GM06990 (cell line): ENCODE data around the gene CDC5L.

Experiments used
- DNase-seq: peaks from one replicate; pipeline ENCODE4 v3.0.0-alpha.2; 2011; ENCODE audit not compliant: insufficient read length; ENCODE audit errors: extremely low read depth
- H3K27me3 ChIP-seq: replicated peaks from 2 replicates; pipeline ENCODE4 v1.6.0; 2011; ENCODE audit warnings: low read length; ENCODE audit not compliant: control insufficient read depth, insufficient read depth
- H3K36me3 ChIP-seq: 2 replicates; pipeline ENCODE4 v1.5.1; 2011; ENCODE audit warnings: low read length; ENCODE audit not compliant: control insufficient read depth, insufficient read depth
- H3K4me3 ChIP-seq: replicated peaks from 2 replicates; pipeline ENCODE4 v1.5.1; 2011; ENCODE audit warnings: low read depth, mild to moderate bottlenecking, control low read depth, low read length
- TF ChIP-seq, protein P1 (sequence below): IDR thresholded peaks from 2 replicates; pipeline ENCODE4 v1.5.1; 2011; ENCODE audit warnings: low read length, control low read depth, mild to moderate bottlenecking, inconsistent platforms; ENCODE audit not compliant: insufficient read depth, poor library complexity, severe bottlenecking

The CDC5L gene

DNA sequence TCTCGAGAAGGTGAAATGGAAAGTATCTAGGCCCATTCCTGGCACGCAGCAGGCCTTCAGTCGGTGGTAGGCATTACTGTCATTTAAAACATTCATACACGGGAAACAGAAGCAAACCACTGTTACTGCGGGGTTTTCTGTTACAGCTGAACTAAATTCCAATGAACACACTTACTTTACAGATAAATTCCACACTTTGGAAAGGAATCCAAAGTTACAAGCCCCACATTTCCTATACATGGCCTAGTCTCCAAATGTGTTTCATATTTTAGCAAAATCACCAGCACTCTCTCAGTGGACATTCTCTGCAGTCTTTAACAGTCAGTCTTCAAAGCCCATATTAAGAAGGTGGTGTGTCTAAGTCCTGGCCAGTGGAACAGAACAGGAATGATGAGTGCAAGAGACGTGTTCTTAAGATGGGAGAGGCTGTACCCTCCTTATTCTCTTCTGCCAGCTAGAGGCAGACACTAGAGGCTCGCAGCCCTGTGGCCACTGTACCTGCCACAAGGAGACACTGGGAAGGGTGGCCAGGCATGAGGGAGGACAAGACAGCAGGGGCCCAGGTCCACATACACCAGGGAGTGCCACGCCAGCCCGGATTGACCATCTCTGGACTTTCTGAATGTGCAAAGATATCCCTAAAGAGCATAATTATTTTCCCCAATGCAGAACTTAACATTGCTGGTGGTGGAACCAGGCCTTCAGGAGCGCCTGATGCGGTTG is 76.4 kb downstream of the CDC5L start:
- no peak for DNase-seq
- TF ChIP-seq, protein P1, sequence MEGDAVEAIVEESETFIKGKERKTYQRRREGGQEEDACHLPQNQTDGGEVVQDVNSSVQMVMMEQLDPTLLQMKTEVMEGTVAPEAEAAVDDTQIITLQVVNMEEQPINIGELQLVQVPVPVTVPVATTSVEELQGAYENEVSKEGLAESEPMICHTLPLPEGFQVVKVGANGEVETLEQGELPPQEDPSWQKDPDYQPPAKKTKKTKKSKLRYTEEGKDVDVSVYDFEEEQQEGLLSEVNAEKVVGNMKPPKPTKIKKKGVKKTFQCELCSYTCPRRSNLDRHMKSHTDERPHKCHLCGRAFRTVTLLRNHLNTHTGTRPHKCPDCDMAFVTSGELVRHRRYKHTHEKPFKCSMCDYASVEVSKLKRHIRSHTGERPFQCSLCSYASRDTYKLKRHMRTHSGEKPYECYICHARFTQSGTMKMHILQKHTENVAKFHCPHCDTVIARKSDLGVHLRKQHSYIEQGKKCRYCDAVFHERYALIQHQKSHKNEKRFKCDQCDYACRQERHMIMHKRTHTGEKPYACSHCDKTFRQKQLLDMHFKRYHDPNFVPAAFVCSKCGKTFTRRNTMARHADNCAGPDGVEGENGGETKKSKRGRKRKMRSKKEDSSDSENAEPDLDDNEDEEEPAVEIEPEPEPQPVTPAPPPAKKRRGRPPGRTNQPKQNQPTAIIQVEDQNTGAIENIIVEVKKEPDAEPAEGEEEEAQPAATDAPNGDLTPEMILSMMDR: no peak
- Histone ChIP-seq H3K36me3 (no peaks in the 10 kb centered on the region), H3K4me3 (no peak overlapping the region), H3K27me3 (peaks cover 1% of the 10 kb centered on the region; the same call in 1 of the 2 replicates)

DNA sequence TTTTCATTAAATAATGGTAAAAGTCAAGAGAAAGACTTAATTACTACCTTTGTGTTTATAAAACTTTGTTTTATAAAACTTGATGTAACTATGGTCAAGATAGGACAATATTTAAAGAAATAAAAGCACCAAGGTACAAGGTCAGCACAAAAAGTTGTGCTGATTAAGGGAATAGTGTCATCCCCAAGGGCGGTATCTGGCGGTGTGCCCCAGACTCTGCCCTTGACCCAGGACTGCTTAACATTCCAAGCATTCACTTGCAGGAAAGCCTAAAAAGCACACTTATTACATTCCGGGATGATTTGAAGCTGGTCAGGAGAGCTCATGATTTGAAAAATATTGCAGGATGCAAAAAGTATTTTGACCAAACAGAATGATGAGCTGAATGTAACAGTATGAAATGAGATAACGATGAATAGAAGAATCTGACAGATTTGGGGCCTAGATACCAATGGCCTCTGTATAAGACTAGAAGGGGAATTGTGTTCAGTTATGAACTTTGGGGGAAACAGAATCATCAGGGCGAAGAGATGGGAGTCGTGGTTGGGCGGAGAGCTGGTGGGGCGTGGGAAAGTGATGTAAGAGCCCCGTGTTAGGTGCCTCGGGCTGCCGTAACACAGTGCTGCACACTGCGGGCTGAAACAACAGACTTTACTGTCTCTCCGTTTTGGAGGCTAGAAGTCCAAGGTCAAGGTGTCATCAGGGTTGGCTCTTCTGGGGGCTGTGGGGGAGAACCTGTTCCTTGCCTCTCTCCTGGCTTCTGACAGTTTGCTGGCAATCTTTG is 77.2 kb downstream of the CDC5L start:
- Histone ChIP-seq H3K27me3 (peaks cover 1% of the 10 kb centered on the region; the same call in 1 of the 2 replicates), H3K4me3 (no peak overlapping the region), H3K36me3 (no peaks in the 10 kb centered on the region)
- TF ChIP-seq, protein P1: no peak
- no peak for DNase-seq

DNA sequence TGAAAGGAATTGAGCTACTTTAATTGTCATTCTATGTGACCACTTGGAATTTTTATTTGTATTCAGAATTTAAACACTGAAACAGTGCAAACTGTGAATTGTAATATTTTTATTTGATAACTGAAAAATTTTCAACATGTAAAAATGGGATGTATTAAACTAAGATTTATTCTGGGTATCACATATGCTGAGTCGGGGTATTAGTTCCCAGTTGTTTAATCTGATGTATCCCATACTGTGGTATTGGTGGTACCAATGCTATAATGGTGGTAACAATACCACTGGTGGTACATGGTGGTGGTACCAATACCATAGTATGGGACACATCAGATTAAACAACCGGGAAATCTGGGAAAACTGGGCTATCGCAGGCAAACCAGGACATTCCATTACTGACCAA is 79.4 kb downstream of the CDC5L start:
- Histone ChIP-seq H3K4me3 (no peak overlapping the region), H3K27me3 (peaks cover 1% of the 10 kb centered on the region), H3K36me3 (no peaks in the 10 kb centered on the region)
- DNase-seq: no peak
- TF ChIP-seq, protein P1: no peak

DNA sequence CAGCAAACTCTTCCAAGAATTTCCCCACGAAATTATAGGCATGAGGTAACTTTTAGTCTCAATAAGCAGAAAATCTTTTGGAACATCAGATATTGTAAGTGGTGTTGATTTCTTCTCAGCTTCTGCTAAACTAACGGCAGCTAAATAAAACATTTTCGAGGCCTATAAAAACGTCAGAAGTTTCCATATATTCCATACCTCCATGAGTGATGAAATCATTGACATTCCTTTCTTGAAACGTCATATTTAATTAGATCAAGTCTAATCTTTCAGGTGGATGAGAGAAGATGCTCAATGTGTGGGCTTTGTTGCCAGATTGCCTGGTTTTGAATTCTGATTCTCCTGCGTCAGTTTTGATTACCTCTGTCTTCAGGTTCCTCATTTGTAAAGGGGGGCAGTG is 81.3 kb downstream of the CDC5L start:
- no peak for DNase-seq
- no peak overlapping the region for H3K4me3 ChIP-seq
- no peaks in the 10 kb centered on the region for H3K36me3 ChIP-seq
- peaks cover 1% of the 10 kb centered on the region for H3K27me3 ChIP-seq
- TF ChIP-seq, protein P1: no peak

DNA sequence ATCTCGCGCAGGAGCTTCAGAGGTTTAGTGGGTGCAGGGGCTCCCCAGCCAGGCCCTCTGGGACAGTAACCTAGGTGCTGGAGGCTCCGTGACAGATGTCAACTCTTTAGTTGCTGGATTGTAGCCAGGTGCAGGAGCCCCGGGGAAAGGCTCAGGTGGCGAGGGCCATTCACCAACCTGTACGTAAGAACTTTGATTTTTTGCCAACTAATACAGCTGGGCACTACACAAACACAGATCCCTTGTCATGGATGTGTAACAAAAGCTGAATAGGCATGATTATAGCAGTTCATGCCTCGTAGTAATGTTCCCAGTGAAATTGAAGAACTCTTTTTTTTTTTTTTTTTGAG is 82.6 kb downstream of the CDC5L start:
- no peak for DNase-seq
- no peaks in the 10 kb centered on the region for H3K36me3 ChIP-seq
- H3K4me3 ChIP-seq: no peak overlapping the region
- peaks cover 3% of the 10 kb centered on the region for H3K27me3 ChIP-seq
- TF ChIP-seq, protein P1: no peak
